ENCODE measurements around the gene DUSP6.

The DUSP6 gene

GRCh38 chr12:89373763-89374572, 21.7 kb upstream of the DUSP6 start:
- peak; percentile 34 for DNase-seq

GRCh38 chr12:89372584-89373370, 20.5 kb upstream of the DUSP6 start:
- DNase-seq: no peak

GRCh38 chr12:89370850-89371249, 18.5 kb upstream of the DUSP6 start:
- DNase-seq: no peak

- DNase-seq: no peak
Measured at GRCh38 chr12:89370421-89370831, 18.1 kb upstream of the DUSP6 start.

GRCh38 chr12:89369166-89369565, 16.9 kb upstream of the DUSP6 start:
- DNase-seq: no peak

GRCh38 chr12:89368391-89368790, 16.1 kb upstream of the DUSP6 start:
- no peak for DNase-seq

- DNase-seq: no peak
Measured at GRCh38 chr12:89366676-89367364, 14.5 kb upstream of the DUSP6 start.

- DNase-seq: no peak
Measured at GRCh38 chr12:89364631-89365030, 12.3 kb upstream of the DUSP6 start.

- no peak for DNase-seq
Measured at GRCh38 chr12:89364058-89364457, 11.8 kb upstream of the DUSP6 start.

GRCh38 chr12:89363582-89363981, 11.3 kb upstream of the DUSP6 start:
- no peak for DNase-seq

- DNase-seq: no peak
Measured at GRCh38 chr12:89363084-89363483, 10.8 kb upstream of the DUSP6 start.

- DNase-seq: no peak
Measured at GRCh38 chr12:89359615-89360014, 7.3 kb upstream of the DUSP6 start.

GRCh38 chr12:89358805-89359204, 6.5 kb upstream of the DUSP6 start:
- no peak for DNase-seq

GRCh38 chr12:89357297-89357730, 5.0 kb upstream of the DUSP6 start:
- no peak for DNase-seq

- DNase-seq: no peak
Measured at GRCh38 chr12:89356069-89356665, 3.9 kb upstream of the DUSP6 start.

GRCh38 chr12:89355243-89356068, 3.2 kb upstream of the DUSP6 start:
- no peak for DNase-seq

- DNase-seq: no peak
Measured at GRCh38 chr12:89354612-89355067, 2.3 kb upstream of the DUSP6 start.

- DNase-seq: no peak
Measured at GRCh38 chr12:89353823-89354611, 1.7 kb upstream of the DUSP6 start.

GRCh38 chr12:89353188-89353822, 1.0 kb upstream of the DUSP6 start:
- no peak for DNase-seq

GRCh38 chr12:89352242-89352491, 134 bp downstream of the DUSP6 start:
- no peak for DNase-seq

Measured in amniotic stem cell (primary cell).